Right atrium auricular region (tissue), 2 donors: Measurements from ENCODE around the gene DMXL1. TPM values are rescaled to one million over a fixed set of nuclear protein-coding genes. Genes with fewer than 3 reads are reported as not detected.

Experiments
- DNase-seq: peaks from one replicate; pipeline ENCODE4 v3.0.0-alpha.2; 2019; ENCODE audit warnings: low spot score
- H3K27ac ChIP-seq, 2 donors: fragments of 200-600 bp; sonication (generic); 1 replicate in 1 of 2; 2 replicates in 1 of 2; pipeline ENCODE4 v1.5.1; 2016 to 2019
- H3K27me3 ChIP-seq, 2 donors: fragments of 200-600 bp; sonication (generic); one replicate each; pipeline versions ENCODE4 v1.5.1 to v1.6.0; 2017 to 2019
- H3K36me3 ChIP-seq: fragments of 200-600 bp; sonication (generic); one replicate; pipeline ENCODE4 v1.5.1; 2016
- H3K4me1 ChIP-seq, 2 donors: fragments of 200-600 bp; sonication (generic); one replicate each; pipeline versions ENCODE4 v1.5.1 to v1.6.0; 2017 to 2019
- H3K4me3 ChIP-seq, 2 donors: fragments of 200-600 bp; sonication (generic); 1 replicate in 1 of 2; 2 replicates in 1 of 2; pipeline ENCODE4 v1.5.1; 2017 to 2019; ENCODE audit warnings: mild to moderate bottlenecking in 1 of 2, moderate library complexity in 1 of 2
- H3K9me3 ChIP-seq, 2 donors: fragments of 200-600 bp; sonication (generic); one replicate each; pipeline ENCODE4 v1.5.1; 2019
- CTCF ChIP-seq, 2 donors: fragments of 200-600 bp; sonication (generic); IDR thresholded peaks; one replicate each; pipeline ENCODE4 v1.5.1; 2019; ENCODE audit warnings: antibody characterized with exemption in 2 of 2
- microRNA-seq, 2 donors: library from miRNA; unstranded; fragments of <30 nt; microRNA quantifications; one replicate each; pipeline ENCODE4, GENCODE V29; 2016 to 2017; ENCODE audit warnings: borderline number of aligned reads in 2 of 2, borderline replicate concordance in 1 of 2
- total RNA-seq, 2 donors: library from RNA; depleted of rRNA; stranded (reverse); fragments of >200 nt; gene quantifications; one replicate each; pipeline ENCODE4 v1.1.0, GENCODE V29; 2016

DMXL1 gene
- total RNA-seq, 2 donors from 2014 or later: 29.4 to 40.5 TPM

GRCh38 chr5:119292701-119293515, 222.0 kb downstream of the DMXL1 start:
- Histone ChIP-seq H3K9me3 (no peaks in the 10 kb centered on the region), H3K27ac (no peak overlapping the region), H3K4me1 (peaks cover 0 to 11% of the 10 kb centered on the region in 2 donors), H3K36me3 (no peaks in the 10 kb centered on the region), H3K27me3 (no peaks in the 10 kb centered on the region), H3K4me3 (no peak overlapping the region)
- no peak for DNase-seq
- no peak for TF ChIP-seq CTCF (IDR thresholded peaks at IDR 0.05)

- no peak overlapping the region for H3K27ac ChIP-seq
- no peaks in the 10 kb centered on the region for H3K9me3 ChIP-seq
- no peaks in the 10 kb centered on the region for H3K36me3 ChIP-seq
- TF ChIP-seq CTCF (IDR thresholded peaks at IDR 0.05): no peak
- H3K4me3 ChIP-seq: no peak overlapping the region
- peaks cover 0 to 7% of the 10 kb centered on the region in 2 donors for H3K4me1 ChIP-seq
- DNase-seq: no peak
- H3K27me3 ChIP-seq: no peaks in the 10 kb centered on the region
Measured at GRCh38 chr5:119293516-119293829, 222.6 kb downstream of the DMXL1 start.

Small RNAs within 50 kb of the gene (microRNA-seq; reads per million reads assigned to microRNA genes)
- gene MIR5706: 0 reads per million in 2 donors

Other genes with a start within 250 kb of the DMXL1 start
- gene DTWD2, start 82.5 kb upstream of the DMXL1 start, total RNA-seq: 10 to 100 TPM in 1 of 2 donors, 1 to 10 TPM in 1; 7.4 to 13.1 TPM